OCI-LY7 (cell line): ENCODE measurements around the gene GPANK1. TPM values are rescaled to one million over a fixed set of nuclear protein-coding genes. Genes with fewer than 3 reads are reported as not detected.
A peak's percentile ranks its signal among the peaks of the same experiment; 100 is the strongest.

Source experiments
- BruUV-seq: library from RNA; stranded (reverse); fragments of 400-500 nt; replicated peaks from 2 replicates; lab custom pipeline; 2021; lab: Mats Ljungman, UMichigan
- CTCF ChIA-PET: fragments of 300-600 bp; sonication (Branson Sonifier 250); formaldehyde crosslinking; loops from one replicate; lab custom pipeline; 2022; ENCODE audit warnings: antibody characterized with exemption; ENCODE audit not compliant: unreplicated experiment; lab: Charles Lee
- POLR2A ChIA-PET: fragments of 300-600 bp; sonication (Branson Sonifier 250); formaldehyde crosslinking; loops from one replicate; lab custom pipeline; 2022; ENCODE audit warnings: antibody characterized with exemption; lab: Charles Lee
- DNase-seq: peaks from one replicate; pipeline ENCODE4 v3.0.0-alpha.2; 2015; ENCODE audit warnings: low spot score
- H2AFZ ChIP-seq: fragments of 200-600 bp; sonication (generic), shearing (Covaris generic); 2 replicates; pipeline ENCODE4 v1.6.1; 2014; ENCODE audit warnings: mild to moderate bottlenecking, antibody characterized with exemption, low read length, moderate library complexity
- H3K27ac ChIP-seq: fragments of 200-600 bp; sonication (generic); 2 replicates; pipeline ENCODE4 v1.5.1; 2014; ENCODE audit warnings: mixed run types, low read depth, mild to moderate bottlenecking, moderate library complexity, low read length, inconsistent platforms; ENCODE audit not compliant: poor library complexity, severe bottlenecking
- H3K36me3 ChIP-seq: fragments of 200-600 bp; sonication (generic); 2 replicates; pipeline ENCODE4 v1.6.1; 2014; ENCODE audit warnings: mild to moderate bottlenecking, antibody characterized with exemption, low read length, moderate library complexity, mixed read lengths; ENCODE audit not compliant: insufficient read depth
- H3K4me1 ChIP-seq: fragments of 200-600 bp; sonication (generic); 2 replicates; pipeline ENCODE4 v1.5.1; 2014; ENCODE audit warnings: mild to moderate bottlenecking, low read length; ENCODE audit not compliant: insufficient read depth, poor library complexity, severe bottlenecking
- H3K4me2 ChIP-seq: fragments of 200-600 bp; sonication (generic); 2 replicates; pipeline ENCODE4 v1.6.1; 2014; ENCODE audit warnings: mild to moderate bottlenecking, low read length
- H3K4me3 ChIP-seq: fragments of 200-600 bp; sonication (generic); 2 replicates; pipeline ENCODE4 v1.5.1; 2014; ENCODE audit warnings: mild to moderate bottlenecking, low read depth, low read length; ENCODE audit not compliant: poor library complexity, severe bottlenecking
- H3K79me2 ChIP-seq: fragments of 200-600 bp; sonication (generic); 2 replicates; pipeline ENCODE4 v1.6.1; 2016; ENCODE audit warnings: low read depth, mild to moderate bottlenecking, low read length, moderate library complexity, mixed read lengths; ENCODE audit not compliant: insufficient read depth
- H3K9me2 ChIP-seq: fragments of 200-600 bp; sonication (generic); 2 replicates; pipeline ENCODE4 v1.6.1; 2016; ENCODE audit warnings: mild to moderate bottlenecking, low read length, mixed read lengths; ENCODE audit not compliant: insufficient read depth
- H3K9me3 ChIP-seq: fragments of 200-600 bp; sonication (generic); 2 replicates; pipeline ENCODE4 v1.6.1; 2014; ENCODE audit warnings: mild to moderate bottlenecking, mixed run types, low read length, mixed read lengths
- H4K20me1 ChIP-seq: fragments of 200-600 bp; sonication (generic); 2 replicates; pipeline ENCODE4 v1.6.1; 2014; ENCODE audit warnings: mild to moderate bottlenecking, antibody characterized with exemption, low read length, moderate library complexity, mixed read lengths; ENCODE audit not compliant: insufficient read depth
- CTCF ChIP-seq: fragments of 200-600 bp; sonication (generic); conservative IDR thresholded peaks from 2 replicates; pipeline ENCODE4 v1.5.1; 2014; ENCODE audit warnings: mild to moderate bottlenecking, antibody characterized with exemption, low read length, moderate library complexity, mixed read lengths
- EZH2phosphoT487 ChIP-seq: fragments of 200-600 bp; sonication (generic); IDR thresholded peaks from 2 replicates; pipeline ENCODE4 v1.6.1; 2018; ENCODE audit warnings: low read depth, borderline replicate concordance, mild to moderate bottlenecking, mixed run types, antibody characterized with exemption, low read length, moderate library complexity, mixed read lengths
- intact Hi-C: fragments of 100-400 bp; cut with micrococcal nuclease; formaldehyde crosslinking; loops from one replicate; pipeline ENCODE4 v1.10.0; 2022; ENCODE audit not compliant: unreplicated experiment
- total RNA-seq, 2 experiments: library from RNA; depleted of rRNA in 1 of 2; stranded (reverse); fragments of >200 nt in 1 of 2; shearing (Covaris generic) in 1 of 2; gene quantifications; 2 replicates each; pipeline ENCODE4 v1.2.3, GENCODE V29; 2014 to 2022

GPANK1 gene
- total RNA-seq, 2 experiments from 2014 or later: 34.3 to 40.7 TPM

GRCh38 chr6:31654574-31655348 is 10.0 kb downstream of the GPANK1 start:
- Histone ChIP-seq H2AFZ (no peak overlapping the region), H3K9me2 (no peaks in the 10 kb centered on the region), H3K79me2 (peaks cover 28% of the 10 kb centered on the region), H3K27ac (no peak overlapping the region), H3K4me1 (peaks cover 35% of the 10 kb centered on the region), H3K36me3 (peaks cover 14% of the 10 kb centered on the region), H3K4me3 (no peak overlapping the region), H3K9me3 (no peaks in the 10 kb centered on the region), H3K4me2 (no peak overlapping the region), H4K20me1 (0 out of 2 replicates have a peak, but pooled peaks cover 4% of the 10 kb centered on the region)
- no peak for TF ChIP-seq EZH2phosphoT487
- TF ChIP-seq CTCF: no peak
- intact Hi-C loops: no loop called here
- ChIA-PET CTCF (no interaction called here), POLR2A (interaction anchor here (0.6 to 4.0 kb wide), 4 partner anchors 19 to 113 kb away, joined by 3 to 19 read pairs (median 6); partner anchors contain the start of gene DDX39B)
- no peak for DNase-seq
- no TSS peak for BruUV-seq

- H2AFZ ChIP-seq: peak overlapping the region; percentile 5; the same call in 1 of the 2 replicates
- no peaks in the 10 kb centered on the region for H3K9me2 ChIP-seq
- TSS peak; percentile 99 for BruUV-seq
- ChIA-PET CTCF (interaction anchor here (0.6 kb wide), 1 partner anchor 117 kb away, joined by 8 read pairs; no protein-coding TSS in a partner anchor), POLR2A (interaction anchor here (0.6 to 4.0 kb wide), 18 partner anchors 8 to 539 kb away, joined by 3 to 19 read pairs (median 4); partner anchors contain the start of genes C6orf47, CSNK2B, DDX39B and EGFL8)
- peaks cover 30% of the 10 kb centered on the region for H3K36me3 ChIP-seq
- no peaks in the 10 kb centered on the region for H3K9me3 ChIP-seq
- peak; percentile 59 for TF ChIP-seq CTCF
- no peak for TF ChIP-seq EZH2phosphoT487
- peak overlapping the region; percentile 78 for H3K4me2 ChIP-seq
- peak; percentile 97 for DNase-seq
- H4K20me1 ChIP-seq: 0 out of 2 replicates have a peak, but pooled peaks cover 4% of the 10 kb centered on the region
- intact Hi-C loops: loop anchor here (1.0 kb wide), 4 partner anchors 12 to 111 kb away; partner anchors contain the start of genes ATP6V1G2, DDX39B and PRRC2A
- H3K27ac ChIP-seq: peak overlapping the region; percentile 75
- H3K79me2 ChIP-seq: peaks cover 32% of the 10 kb centered on the region
- peaks cover 19% of the 10 kb centered on the region for H3K4me1 ChIP-seq
- peak overlapping the region; percentile 76 for H3K4me3 ChIP-seq
These were observed 11.7 kb downstream of the GPANK1 start for GRCh38 chr6:31652925-31653724.
